Measurements from ENCODE around the gene ARPC5L. TPM values are rescaled to one million over a fixed set of nuclear protein-coding genes. Genes with fewer than 3 reads are reported as not detected.
"Not testable (repeated sequence)": the region's sequence is repeated elsewhere in the genome, so short reads cannot be mapped to it uniquely, and the experiment has no call there.

The ARPC5L gene
- total RNA-seq, 2 donors from 2014 or later: 14.5 to 21.8 TPM

DNA sequence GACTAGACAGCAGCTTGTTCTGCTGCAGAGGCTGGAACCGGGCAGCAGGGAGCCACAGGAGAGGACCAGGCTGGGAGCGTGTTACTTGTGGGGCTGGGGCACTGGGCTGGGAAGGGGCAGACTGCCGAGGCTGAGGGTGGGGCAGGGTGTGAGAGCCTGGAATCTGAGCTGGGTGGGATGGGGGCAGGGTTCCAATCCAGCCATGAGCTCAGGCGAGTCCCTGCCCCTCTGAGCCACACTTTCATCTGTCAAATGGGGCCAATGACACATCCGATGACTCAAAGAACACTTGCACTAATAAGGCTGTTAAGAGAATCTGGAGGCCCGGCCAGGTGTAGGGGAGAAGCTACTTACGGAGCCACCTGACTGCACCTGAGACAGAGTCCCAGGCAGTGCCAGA is 27.3 kb upstream of the ARPC5L start:
- intact Hi-C loops (cut with DNase I): no loop called here
- H3K27me3 ChIP-seq: no peaks in the 10 kb centered on the region
- H3K36me3 ChIP-seq (replicated peaks in 1 of 2; ENCODE audit: insufficient read depth in 1 of 2, low read depth in 2 of 2): no peaks in the 10 kb centered on the region
- DNase-seq (peak in 2 of 4 donors; percentile 24 to 35), ATAC-seq (no peak)
- WGBS, 2 donors: 73 to 76% methylated on average over 5 to 7 of the region's 7 CpGs
- peaks cover 46% of the 10 kb centered on the region for H3K4me1 ChIP-seq
- peak overlapping the region; percentile 43 to 58 (median 56) for H3K27ac ChIP-seq
- H3K9me3 ChIP-seq: no peaks in the 10 kb centered on the region
- no peak overlapping the region for H3K4me3 ChIP-seq
- TF ChIP-seq, protein P1, sequence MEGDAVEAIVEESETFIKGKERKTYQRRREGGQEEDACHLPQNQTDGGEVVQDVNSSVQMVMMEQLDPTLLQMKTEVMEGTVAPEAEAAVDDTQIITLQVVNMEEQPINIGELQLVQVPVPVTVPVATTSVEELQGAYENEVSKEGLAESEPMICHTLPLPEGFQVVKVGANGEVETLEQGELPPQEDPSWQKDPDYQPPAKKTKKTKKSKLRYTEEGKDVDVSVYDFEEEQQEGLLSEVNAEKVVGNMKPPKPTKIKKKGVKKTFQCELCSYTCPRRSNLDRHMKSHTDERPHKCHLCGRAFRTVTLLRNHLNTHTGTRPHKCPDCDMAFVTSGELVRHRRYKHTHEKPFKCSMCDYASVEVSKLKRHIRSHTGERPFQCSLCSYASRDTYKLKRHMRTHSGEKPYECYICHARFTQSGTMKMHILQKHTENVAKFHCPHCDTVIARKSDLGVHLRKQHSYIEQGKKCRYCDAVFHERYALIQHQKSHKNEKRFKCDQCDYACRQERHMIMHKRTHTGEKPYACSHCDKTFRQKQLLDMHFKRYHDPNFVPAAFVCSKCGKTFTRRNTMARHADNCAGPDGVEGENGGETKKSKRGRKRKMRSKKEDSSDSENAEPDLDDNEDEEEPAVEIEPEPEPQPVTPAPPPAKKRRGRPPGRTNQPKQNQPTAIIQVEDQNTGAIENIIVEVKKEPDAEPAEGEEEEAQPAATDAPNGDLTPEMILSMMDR (IDR thresholded peaks at IDR 0.05): no peak
- no peak for TF ChIP-seq POLR2A (IDR thresholded peaks at IDR 0.05)

DNA sequence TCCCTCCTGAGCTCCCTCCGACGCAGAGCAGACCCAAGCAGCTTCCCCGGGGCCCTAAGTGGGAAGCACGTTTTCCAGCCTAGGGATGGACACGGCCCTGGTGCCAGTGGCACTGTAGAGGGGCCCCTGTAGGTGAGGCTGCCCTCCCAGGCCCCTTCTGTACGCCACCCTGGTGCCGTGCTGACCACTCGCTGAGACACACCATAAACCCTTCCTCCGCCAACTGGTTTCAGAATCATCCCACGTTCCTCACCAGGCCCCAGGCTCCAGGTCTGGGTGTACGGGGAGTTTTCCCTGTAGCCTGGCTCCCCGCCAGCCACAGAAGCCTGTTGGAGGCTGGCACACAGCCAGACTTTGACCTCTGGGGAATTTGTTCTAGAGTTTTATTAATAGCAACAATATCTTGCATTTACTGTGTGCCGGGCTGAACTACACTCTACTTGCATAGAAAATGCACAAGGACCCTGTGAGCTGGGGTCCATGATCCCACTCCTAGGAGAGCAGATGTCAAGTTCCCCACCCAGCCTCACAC is 26.8 kb upstream of the ARPC5L start:
- ATAC-seq: peak; percentile 49
- intact Hi-C loops (cut with DNase I): no loop called here

DNA sequence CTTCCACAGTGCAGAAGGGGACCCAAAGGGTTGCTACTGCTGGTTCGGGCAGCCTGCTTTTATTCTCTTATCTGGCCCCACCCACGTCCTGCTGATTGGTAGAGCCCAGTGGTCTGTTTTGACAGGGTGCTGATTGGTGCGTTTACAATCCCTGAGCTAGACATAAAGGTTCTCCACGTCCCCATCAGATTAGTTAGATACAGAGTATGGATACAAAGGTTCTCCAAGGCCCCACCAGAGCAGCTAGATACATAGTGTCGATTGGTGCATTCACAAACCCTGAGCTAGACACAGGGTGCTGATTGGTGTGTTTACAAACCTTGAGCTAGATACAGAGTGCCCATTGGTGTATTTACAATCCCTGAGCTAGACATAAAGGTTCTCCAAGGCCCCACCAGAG is 23.8 kb upstream of the ARPC5L start:
- 56 to 65% methylated on average over 4 to 5 of the region's 5 CpGs for WGBS, 2 donors

More for the DNA sequence above, 26.8 kb upstream of the ARPC5L start:
- no peaks in the 10 kb centered on the region for H3K27me3 ChIP-seq
- H3K36me3 ChIP-seq (replicated peaks in 1 of 2; ENCODE audit: insufficient read depth in 1 of 2, low read depth in 2 of 2): no peaks in the 10 kb centered on the region
- 20% methylated on average over 8 to 13 of the region's 13 CpGs for WGBS, 2 donors
- H3K27ac ChIP-seq: peak overlapping the region; percentile 43 to 58 (median 56)
- peaks cover 51% of the 10 kb centered on the region for H3K4me1 ChIP-seq
- DNase-seq: peak; percentile 86 to 92 (median 90)
- TF ChIP-seq, protein P1 (IDR thresholded peaks at IDR 0.05): no peak
- no peak for TF ChIP-seq POLR2A (IDR thresholded peaks at IDR 0.05)
- no peaks in the 10 kb centered on the region for H3K9me3 ChIP-seq
- no peak overlapping the region for H3K4me3 ChIP-seq

DNA sequence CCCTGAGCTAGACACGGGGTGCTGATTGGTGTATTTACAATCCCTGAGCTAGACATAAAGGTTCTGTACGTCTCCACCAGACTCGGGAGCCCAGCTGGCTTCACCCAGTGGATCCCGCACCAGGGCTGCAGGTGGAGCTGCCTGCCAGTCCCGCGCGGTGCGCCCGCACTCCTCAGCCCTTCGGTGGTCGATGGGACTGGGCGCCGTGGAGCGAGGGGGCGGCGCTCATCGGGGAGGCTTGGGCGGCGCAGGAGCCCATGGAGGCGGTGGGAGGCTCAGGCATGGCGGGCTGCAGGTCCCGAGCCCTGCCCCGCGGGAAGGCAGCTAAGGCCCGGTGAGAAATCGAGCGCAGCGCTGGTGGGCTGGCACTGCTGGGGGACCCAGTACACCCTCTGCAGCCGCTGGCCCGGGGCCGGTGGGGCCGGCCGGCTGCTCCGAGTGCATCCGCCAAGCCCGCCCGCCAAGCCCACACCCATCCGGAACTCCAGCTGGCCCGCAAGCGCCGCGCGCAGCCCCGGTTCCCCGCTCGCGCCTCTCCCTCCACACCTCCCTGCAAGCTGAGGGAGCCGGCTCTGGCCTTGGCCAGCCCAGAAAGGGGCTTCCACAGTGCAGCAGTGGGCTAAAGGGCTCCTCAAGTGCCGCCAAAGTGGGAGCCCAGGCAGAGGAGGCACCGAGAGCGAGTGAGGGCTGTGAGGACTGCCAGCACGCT is 23.2 kb upstream of the ARPC5L start:
- DNase-seq; H3K27me3 ChIP-seq; H3K9me3 ChIP-seq; H3K27ac ChIP-seq; intact Hi-C loops (cut with DNase I); H3K36me3 ChIP-seq (replicated peaks in 1 of 2; ENCODE audit: insufficient read depth in 1 of 2, low read depth in 2 of 2); H3K4me3 ChIP-seq; ATAC-seq: not testable (repeated sequence)
- peaks cover 36% of the 10 kb centered on the region for H3K4me1 ChIP-seq
- 67 to 79% methylated on average over 2 to 30 of the region's 52 CpGs for WGBS, 2 donors

More for the DNA sequence above, 23.8 kb upstream of the ARPC5L start:
- H3K4me1 ChIP-seq: peaks cover 36% of the 10 kb centered on the region
- ATAC-seq; intact Hi-C loops (cut with DNase I); H3K27me3 ChIP-seq; H3K4me3 ChIP-seq; H3K27ac ChIP-seq; DNase-seq; H3K36me3 ChIP-seq (replicated peaks in 1 of 2; ENCODE audit: insufficient read depth in 1 of 2, low read depth in 2 of 2); H3K9me3 ChIP-seq: not testable (repeated sequence)

DNA sequence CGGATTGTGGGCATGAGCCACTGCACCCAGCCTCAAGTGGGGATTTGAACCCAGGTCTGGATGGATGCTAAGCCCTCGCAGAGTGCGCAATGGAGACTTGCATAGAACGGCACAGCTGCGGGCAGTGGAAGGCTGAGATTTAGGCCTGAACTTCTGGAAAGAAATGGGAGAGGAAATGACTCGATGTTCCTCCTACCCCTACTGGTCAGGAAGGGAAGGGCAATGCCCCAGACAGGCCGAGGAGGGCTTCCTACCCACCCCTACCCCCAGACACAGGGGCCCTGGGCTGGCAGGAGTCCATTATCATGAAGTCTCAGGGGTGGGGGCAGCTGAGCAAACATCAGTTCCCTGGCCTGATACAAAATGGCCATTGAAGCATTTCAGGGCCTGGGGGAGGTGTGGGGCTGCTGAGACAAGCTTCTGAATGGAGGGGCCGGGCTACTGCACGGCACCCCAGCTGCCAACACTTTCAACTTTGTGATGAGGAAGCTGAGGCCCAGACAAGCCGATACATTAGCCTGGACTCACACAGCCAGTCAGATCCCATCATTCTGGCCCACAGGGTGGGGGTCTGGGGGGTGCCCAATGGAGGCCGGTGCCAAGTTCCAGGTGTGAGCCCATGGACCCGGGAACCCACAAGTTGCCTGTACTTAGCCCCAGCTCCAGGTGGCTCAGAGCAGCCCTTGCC is 22.2 kb upstream of the ARPC5L start:
- Histone ChIP-seq H3K9me3 (no peaks in the 10 kb centered on the region), H3K27me3 (no peaks in the 10 kb centered on the region), H3K4me3 (no peak overlapping the region), H3K27ac (peak overlapping the region in 3 of 4 donors; percentile 29 to 52 (median 44)), H3K36me3 (replicated peaks in 1 of 2; ENCODE audit: insufficient read depth in 1 of 2, low read depth in 2 of 2) (no peaks in the 10 kb centered on the region), H3K4me1 (peaks cover 31% of the 10 kb centered on the region)
- TF ChIP-seq, protein P1 (IDR thresholded peaks at IDR 0.05): peak; percentile 29 to 53 (median 41)
- TF ChIP-seq POLR2A (IDR thresholded peaks at IDR 0.05): no peak
- DNase-seq (no peak), ATAC-seq (peak; percentile 38)
- intact Hi-C loops (cut with DNase I): loop anchor here (5.0 kb wide), 1 partner anchor 37 kb away; no protein-coding TSS in a partner anchor
- WGBS, 2 donors: 35 to 47% methylated on average over 5 to 12 of the region's 12 CpGs
